Small intestine (tissue), 7 donors: ENCODE measurements around the gene MICALL1. TPM values are rescaled to one million over a fixed set of nuclear protein-coding genes. Genes with fewer than 3 reads are reported as not detected.
A peak's percentile ranks its signal among the peaks of the same experiment; 100 is the strongest.

Experiments used
- DNase-seq, 2 donors: peaks; one replicate each; pipeline versions ENCODE4 v3.0.0 to v3.0.0-alpha.2; 2013
- FAIRE-seq: peaks from 2 replicates; lab custom pipeline; 2012; peaks lifted over from hg19 to GRCh38; lab: Jason Lieb, UNC
- H3K27ac ChIP-seq, 3 donors: one replicate each; pipeline ENCODE4 v1.5.1; 2013; ENCODE audit warnings: low read length in 2 of 3, mild to moderate bottlenecking in 2 of 3, control low read depth in 1 of 3, inconsistent platforms in 1 of 3, low read depth in 1 of 3, moderate library complexity in 1 of 3
- H3K27me3 ChIP-seq, 3 donors: one replicate each; pipeline ENCODE4 v1.6.1; 2013; ENCODE audit warnings: low read length in 3 of 3, inconsistent platforms in 1 of 3; ENCODE audit not compliant: control insufficient read depth in 3 of 3, insufficient read depth in 3 of 3
- H3K36me3 ChIP-seq, 3 donors: one replicate each; pipeline ENCODE4 v1.6.1; 2013; ENCODE audit warnings: low read length in 3 of 3, inconsistent platforms in 1 of 3, low read depth in 1 of 3, mild to moderate bottlenecking in 1 of 3, moderate library complexity in 1 of 3; ENCODE audit not compliant: control insufficient read depth in 3 of 3, insufficient read depth in 2 of 3
- H3K4me1 ChIP-seq, 3 donors: one replicate each; pipeline ENCODE4 v1.6.1; 2013; ENCODE audit warnings: low read length in 2 of 3, inconsistent platforms in 1 of 3, low read depth in 1 of 3, mild to moderate bottlenecking in 1 of 3, moderate library complexity in 1 of 3; ENCODE audit not compliant: control insufficient read depth in 3 of 3, insufficient read depth in 2 of 3
- H3K4me3 ChIP-seq, 3 donors: one replicate each; pipeline ENCODE4 v1.5.1; 2013; ENCODE audit warnings: low read length in 3 of 3, control low read depth in 1 of 3, inconsistent platforms in 1 of 3, low read depth in 1 of 3, mild to moderate bottlenecking in 1 of 3, moderate library complexity in 1 of 3
- H3K9me3 ChIP-seq, 2 donors: one replicate each; pipeline ENCODE4 v1.6.1; 2013; ENCODE audit warnings: low read depth in 1 of 2, low read length in 1 of 2; ENCODE audit not compliant: control insufficient read depth in 2 of 2, insufficient read depth in 1 of 2
- WGBS, 3 donors: extraction: QIAGEN DNeasy Blood & Tissue Kit; methylation state at CpG; one replicate each; pipeline ENCODE4 v1.1.7; 2013; 5-methylcytosine and 5-hydroxymethylcytosine counted together
- polyA plus RNA-seq, 4 donors: library from polyadenylated mRNA; stranded (reverse) in 3 of 4; unstranded in 1 of 4; fragments of 200-250 nt in 3 of 4; fragments of 120-200 nt in 1 of 4; gene quantifications; one replicate each; pipeline versions ENCODE4 v1.2.1 to v1.2.3, GENCODE V29; 2013
- donor health status: healthy with polysubstance abuse.
- donor health status: control.
- donor health status: control.
- donor health status: Bipolar disorder and iron deficiency.
- donor health status: healthy.

The MICALL1 gene
- polyA plus RNA-seq, 4 donors = 8.4 to 16.4 (median 10.1) TPM

DNA sequence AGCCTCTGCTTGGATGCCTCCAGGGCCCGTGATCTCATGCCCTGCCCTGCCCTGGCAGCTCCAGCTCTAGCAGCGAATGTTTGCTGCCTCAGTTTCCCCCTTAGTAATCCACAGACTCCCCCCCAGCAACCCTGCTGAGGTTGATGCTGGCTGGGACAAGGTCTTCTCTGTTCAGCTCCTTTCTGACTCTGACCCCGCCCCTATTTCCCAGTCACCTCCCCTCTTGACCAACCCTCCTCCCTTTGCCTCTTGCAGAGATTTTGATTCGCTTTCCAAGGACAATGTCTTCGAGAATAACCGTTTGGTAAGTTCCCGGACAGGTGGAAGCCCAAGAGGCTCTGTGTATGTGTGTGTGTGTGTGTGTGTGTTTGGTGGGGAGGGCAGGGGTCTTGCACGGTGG is 5.6 kb downstream of the MICALL1 start:
- Histone ChIP-seq H3K4me1 (no peaks in the 10 kb centered on the region), H3K27ac (no peak overlapping the region), H3K36me3 (peaks cover 2 to 62% (median 6%) of the 10 kb centered on the region in 3 donors), H3K4me3 (no peak overlapping the region), H3K27me3 (no peaks in the 10 kb centered on the region), H3K9me3 (no peaks in the 10 kb centered on the region)
- 76 to 83% (median 82%) methylated on average over 8 of the region's 8 CpGs for WGBS, 3 donors
- DNase-seq = no peak
- no peak for FAIRE-seq

DNA sequence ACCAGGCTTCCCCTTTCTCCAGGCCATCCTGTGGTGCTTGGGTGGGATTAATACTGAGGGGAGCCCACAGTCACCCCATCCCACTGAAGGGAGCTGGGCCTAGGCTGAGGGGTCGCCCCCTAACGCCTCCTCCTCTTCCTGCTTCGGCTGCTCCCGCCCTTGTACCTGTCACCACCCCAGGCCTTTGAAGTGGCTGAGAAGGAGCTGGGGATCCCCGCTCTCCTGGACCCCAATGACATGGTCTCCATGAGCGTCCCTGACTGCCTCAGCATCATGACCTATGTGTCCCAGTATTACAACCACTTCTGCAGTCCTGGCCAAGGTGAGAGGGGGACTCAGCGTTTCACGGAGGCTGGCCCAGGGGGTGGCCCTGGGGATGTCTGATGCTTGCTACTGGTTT is 6.1 kb downstream of the MICALL1 start:
- DNase-seq = no peak
- no peaks in the 10 kb centered on the region for H3K4me1 ChIP-seq
- no peak for FAIRE-seq
- no peaks in the 10 kb centered on the region for H3K27me3 ChIP-seq
- H3K27ac ChIP-seq = no peak overlapping the region
- peaks cover 2 to 67% (median 9%) of the 10 kb centered on the region in 3 donors for H3K36me3 ChIP-seq
- no peaks in the 10 kb centered on the region for H3K9me3 ChIP-seq
- 73 to 82% (median 81%) methylated on average over 8 of the region's 8 CpGs for WGBS, 3 donors
- no peak overlapping the region for H3K4me3 ChIP-seq

DNA sequence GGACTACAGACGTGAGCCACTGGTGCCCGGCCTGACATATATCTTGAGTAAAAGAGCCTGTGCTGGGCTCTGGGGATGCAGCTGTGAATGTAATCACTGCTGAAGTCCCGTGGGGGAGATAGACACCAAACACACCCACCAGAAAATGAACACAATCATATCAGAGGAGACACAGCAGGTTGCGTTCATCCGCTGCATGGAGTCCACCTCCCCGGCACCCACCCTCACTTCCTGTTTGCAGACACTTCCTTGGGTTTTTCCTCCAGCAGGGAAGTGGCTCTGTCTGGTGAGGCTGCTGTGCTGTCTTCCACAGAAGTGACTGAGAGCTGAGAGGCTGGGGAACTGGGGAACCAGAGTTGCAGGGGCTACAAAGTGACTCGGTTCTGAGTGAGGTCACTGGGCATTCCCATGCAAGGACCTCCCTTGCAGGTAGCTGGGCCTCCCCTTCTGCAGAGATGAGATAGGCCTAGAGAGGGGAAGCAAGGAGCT is 7.2 kb downstream of the MICALL1 start:
- H3K36me3 ChIP-seq = peaks cover 2 to 75% (median 10%) of the 10 kb centered on the region in 3 donors
- H3K9me3 ChIP-seq = no peaks in the 10 kb centered on the region
- no peak for DNase-seq
- 72 to 84% (median 83%) methylated on average over 7 of the region's 7 CpGs for WGBS, 3 donors
- H3K27ac ChIP-seq = no peak overlapping the region
- peaks cover 0 to 2% (median 0%) of the 10 kb centered on the region in 3 donors for H3K4me1 ChIP-seq
- H3K4me3 ChIP-seq = no peak overlapping the region
- no peak for FAIRE-seq
- H3K27me3 ChIP-seq = no peaks in the 10 kb centered on the region

DNA sequence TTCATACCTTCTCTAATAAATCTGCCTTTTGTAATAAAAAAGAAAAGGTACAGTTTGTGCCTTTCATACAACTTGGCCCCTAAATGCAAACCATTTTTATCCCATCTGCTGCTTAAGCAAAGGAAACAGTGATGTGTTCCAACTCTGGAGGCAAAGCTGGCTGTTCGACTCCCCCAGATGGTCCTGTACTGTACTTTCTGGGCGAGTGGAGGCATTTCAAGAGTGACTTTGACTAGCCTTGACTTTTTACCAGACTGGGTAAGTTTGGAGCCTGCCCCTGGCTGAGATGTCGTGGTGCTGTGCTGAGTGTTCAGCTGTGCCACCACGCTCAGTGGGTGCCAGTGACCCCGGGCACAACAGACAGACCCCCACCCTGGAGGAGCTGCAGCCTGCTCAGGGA is 10.2 kb downstream of the MICALL1 start:
- no peaks in the 10 kb centered on the region for H3K27me3 ChIP-seq
- peaks cover 0 to 8% (median 0%) of the 10 kb centered on the region in 3 donors for H3K4me1 ChIP-seq
- DNase-seq = no peak
- H3K27ac ChIP-seq = no peak overlapping the region
- 90 to 94% (median 93%) methylated on average over 5 of the region's 5 CpGs for WGBS, 3 donors
- FAIRE-seq = no peak
- no peak overlapping the region for H3K4me3 ChIP-seq
- peaks cover 4 to 79% (median 10%) of the 10 kb centered on the region in 3 donors for H3K36me3 ChIP-seq
- no peaks in the 10 kb centered on the region for H3K9me3 ChIP-seq

DNA sequence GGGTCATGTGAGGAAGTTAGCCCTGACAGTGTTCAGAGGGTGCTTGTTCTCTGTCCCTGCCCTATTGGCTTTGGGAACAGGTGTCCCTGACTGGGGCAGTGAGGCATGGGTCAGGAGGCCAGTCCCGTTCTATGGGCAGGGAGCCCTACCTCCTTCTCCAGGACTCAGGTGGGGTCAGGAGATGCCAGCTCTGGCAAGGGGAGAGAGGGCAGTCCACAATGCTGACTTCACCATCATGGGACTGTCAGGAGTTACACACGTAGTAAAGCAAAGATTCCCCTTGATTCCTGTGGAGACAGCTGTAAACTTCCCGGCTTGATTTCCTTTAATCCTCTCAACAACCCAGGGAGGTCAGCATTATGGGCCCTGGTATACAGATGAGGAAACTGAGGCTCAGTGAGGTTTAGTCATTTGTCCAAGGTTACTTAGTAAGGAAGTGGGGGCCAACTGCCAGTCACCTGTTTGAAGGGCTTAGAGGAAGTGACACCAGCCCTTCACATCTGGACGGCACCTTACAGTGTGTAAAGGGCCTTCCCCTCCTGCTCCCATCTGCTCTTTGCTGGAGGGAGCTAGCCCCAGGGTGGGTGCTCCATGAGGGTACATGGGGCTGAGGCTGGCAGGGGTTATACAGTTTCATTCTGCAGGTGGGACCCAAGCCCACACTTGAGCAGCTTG is 11.9 kb downstream of the MICALL1 start:
- Histone ChIP-seq H3K4me1 (peaks cover 0 to 8% (median 0%) of the 10 kb centered on the region in 3 donors), H3K27ac (no peak overlapping the region), H3K9me3 (no peaks in the 10 kb centered on the region), H3K36me3 (peaks cover 5 to 78% (median 10%) of the 10 kb centered on the region in 3 donors), H3K4me3 (no peak overlapping the region), H3K27me3 (no peaks in the 10 kb centered on the region)
- DNase-seq = peak in 1 of 2 donors; percentile 25
- 83 to 88% (median 87%) methylated on average over 4 of the region's 4 CpGs for WGBS, 3 donors
- no peak for FAIRE-seq

DNA sequence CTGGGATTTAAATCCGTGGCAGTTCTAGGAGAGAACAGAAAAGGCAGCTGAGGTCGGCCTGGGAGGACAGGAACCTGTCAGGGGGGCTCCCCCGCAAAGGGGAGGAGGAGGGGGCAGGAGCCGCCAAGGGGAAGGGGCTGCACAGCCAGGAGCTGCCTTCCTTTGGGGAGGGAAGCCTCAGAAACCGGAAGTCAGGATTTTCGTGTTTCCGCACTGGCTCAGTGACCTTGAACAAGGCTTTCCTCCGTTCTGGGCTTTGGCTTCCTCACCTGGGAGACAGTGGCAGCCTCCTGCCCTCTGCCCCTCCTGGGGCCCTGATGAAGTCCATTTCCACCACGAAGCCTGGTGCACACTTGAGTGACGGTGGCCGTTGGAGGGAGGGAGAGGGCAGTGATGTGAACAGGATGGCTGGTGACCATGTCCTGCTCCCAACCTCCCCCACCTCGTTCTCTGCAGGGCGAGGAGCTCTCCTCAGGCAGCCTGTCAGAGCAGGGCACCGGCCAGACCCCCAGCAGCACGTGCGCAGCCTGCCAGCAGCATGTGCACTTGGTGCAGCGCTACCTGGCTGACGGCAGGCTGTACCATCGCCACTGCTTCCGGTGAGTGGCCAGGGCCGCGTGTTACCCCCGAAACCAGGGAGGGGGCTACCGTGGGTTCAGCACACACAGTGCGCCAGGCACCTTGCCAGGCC is 12.6 kb downstream of the MICALL1 start:
- no peak for FAIRE-seq
- 85 to 92% (median 91%) methylated on average over 25 of the region's 25 CpGs for WGBS, 3 donors

DNA sequence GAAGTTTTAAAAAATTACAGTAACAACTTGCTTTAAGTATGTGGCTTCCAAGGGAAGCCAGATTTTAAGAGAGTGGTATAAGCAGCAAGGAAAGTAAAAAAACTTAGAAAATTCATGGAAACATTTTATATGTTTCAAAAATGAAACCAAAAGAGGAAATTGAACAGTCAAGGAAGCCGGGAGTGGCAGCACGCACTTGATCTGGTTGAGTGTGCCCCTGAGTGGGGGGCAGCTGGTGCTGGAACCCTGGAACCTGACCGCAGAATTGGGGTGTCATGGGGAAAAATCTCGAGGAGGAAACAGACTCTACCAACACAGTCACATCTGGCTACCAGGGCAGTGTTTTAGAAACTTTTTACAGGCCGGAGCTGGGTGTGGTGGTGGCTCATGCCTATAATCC is 14.0 kb downstream of the MICALL1 start:
- Histone ChIP-seq H3K27ac (no peak overlapping the region), H3K9me3 (no peaks in the 10 kb centered on the region), H3K27me3 (no peaks in the 10 kb centered on the region), H3K4me1 (peaks cover 0 to 8% (median 0%) of the 10 kb centered on the region in 3 donors), H3K4me3 (no peak overlapping the region), H3K36me3 (peaks cover 5 to 79% (median 11%) of the 10 kb centered on the region in 3 donors)
- WGBS, 3 donors = 48 to 60% (median 58%) methylated on average over 5 of the region's 5 CpGs
- FAIRE-seq = no peak
- no peak for DNase-seq

More for the DNA sequence above, 12.6 kb downstream of the MICALL1 start:
- no peak overlapping the region for H3K27ac ChIP-seq
- peaks cover 0 to 8% (median 0%) of the 10 kb centered on the region in 3 donors for H3K4me1 ChIP-seq
- DNase-seq = no peak
- H3K4me3 ChIP-seq = no peak overlapping the region
- peaks cover 5 to 78% (median 7%) of the 10 kb centered on the region in 3 donors for H3K36me3 ChIP-seq
- H3K27me3 ChIP-seq = no peaks in the 10 kb centered on the region
- H3K9me3 ChIP-seq = no peaks in the 10 kb centered on the region

DNA sequence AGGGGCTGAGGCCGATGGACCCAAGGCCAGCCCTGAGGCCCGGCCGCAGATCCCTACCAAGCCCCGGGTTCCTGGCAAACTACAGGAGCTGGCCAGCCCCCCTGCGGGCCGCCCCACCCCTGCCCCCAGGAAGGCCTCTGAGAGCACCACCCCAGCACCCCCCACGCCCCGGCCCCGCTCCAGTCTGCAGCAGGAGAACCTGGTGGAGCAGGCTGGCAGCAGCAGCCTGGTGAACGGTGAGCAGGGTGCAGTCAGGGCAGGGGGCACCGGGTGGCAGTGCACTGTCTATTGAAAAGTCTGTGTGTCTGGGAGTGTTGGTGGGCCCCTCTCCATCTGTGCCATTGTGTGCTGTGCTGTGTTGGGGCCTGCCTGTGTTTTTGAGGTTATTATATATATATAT is 16.1 kb downstream of the MICALL1 start:
- DNase-seq (no peak), FAIRE-seq (no peak)
- Histone ChIP-seq H3K4me3 (no peak overlapping the region), H3K36me3 (peaks cover 11 to 83% (median 17%) of the 10 kb centered on the region in 3 donors), H3K4me1 (peaks cover 0 to 8% (median 0%) of the 10 kb centered on the region in 3 donors), H3K9me3 (no peaks in the 10 kb centered on the region), H3K27me3 (no peaks in the 10 kb centered on the region), H3K27ac (no peak overlapping the region)
- 89 to 93% (median 90%) methylated on average over 11 of the region's 11 CpGs for WGBS, 3 donors
